ENCODE results near the gene CPS1. TPM values are rescaled to one million over a fixed set of nuclear protein-coding genes. Genes with fewer than 3 reads are reported as not detected.

The CPS1 gene
- total and polyA plus RNA-seq, 2 experiments from 2014 or later, result 5.5 to 11.0 TPM

- TF ChIP-seq REST (IDR thresholded peaks at IDR 0.05; ENCODE audit: unreplicated experiment) (no peak), JUNB (IDR thresholded peaks at IDR 0.05; ENCODE audit: unreplicated experiment) (no peak), ETS1 (IDR thresholded peaks at IDR 0.05) (no peak), CREB1 (CRISPR knock-in tag; IDR thresholded peaks at IDR 0.05; ENCODE audit: low read depth) (no peak), NANOG (IDR thresholded peaks at IDR 0.05; ENCODE audit: borderline replicate concordance) (no peak), CTCF (conservative IDR thresholded peaks at IDR 0.05; ENCODE audit: low read depth in 2 of 2) (no peak), STAT1 (IDR thresholded peaks at IDR 0.05; ENCODE audit: unreplicated experiment) (no peak), EZH2phosphoT487 (IDR thresholded peaks at IDR 0.05; ENCODE audit: unreplicated experiment) (no peak)
Observed at GRCh38 chr2:210655229-210655975, 99.0 kb downstream of the CPS1 start (continued).

- no peaks in the 10 kb centered on the region for H3F3A ChIP-seq (replicated peaks; ENCODE audit: low read depth)
- ATAC-seq, result no peak
- Mint-ChIP-seq H3K4me1 (no peaks in the 10 kb centered on the region), H3K9me3 (peaks cover 5% of the 10 kb centered on the region; the same call in 2 of the 3 replicates), H3K36me3 (ENCODE audit: low read depth) (peaks cover 6% of the 10 kb centered on the region), H3K27me3 (ENCODE audit: insufficient read depth, low read depth, poor library complexity) (no peaks in the 10 kb centered on the region), H3K4me3 (no peak overlapping the region), H3K27ac (no peak overlapping the region)
- no peak for DNase-seq (ENCODE audit: low spot score)
- H3K36me3 ChIP-seq (ENCODE audit: insufficient read depth), result no peaks in the 10 kb centered on the region
- no peak overlapping the region for H3K4me3 ChIP-seq
- H3K4me1 ChIP-seq (ENCODE audit: insufficient read depth), result no peaks in the 10 kb centered on the region
- H4K20me1 ChIP-seq (replicated peaks; ENCODE audit: insufficient read depth), result no peaks in the 10 kb centered on the region
- H2AFZ ChIP-seq, result no peak overlapping the region
- H3K4me2 ChIP-seq, result no peak overlapping the region
- no peaks in the 10 kb centered on the region for H3K79me2 ChIP-seq (replicated peaks; ENCODE audit: insufficient read depth)
- H3K27me3 ChIP-seq (ENCODE audit: insufficient read depth), result no peaks in the 10 kb centered on the region
- H3K27ac ChIP-seq (ENCODE audit: low read depth), result no peak overlapping the region
- H3K9me2 ChIP-seq (ENCODE audit: insufficient read depth), result no peaks in the 10 kb centered on the region
- no peak for TF ChIP-seq CREB1 (CRISPR knock-in tag; IDR thresholded peaks at IDR 0.05; ENCODE audit: low read depth)
- TF ChIP-seq ETS1 (IDR thresholded peaks at IDR 0.05), result no peak
- no peak for TF ChIP-seq EZH2phosphoT487 (IDR thresholded peaks at IDR 0.05; ENCODE audit: unreplicated experiment)
- no peak for TF ChIP-seq EZH2 (IDR thresholded peaks at IDR 0.05; ENCODE audit: low read depth, unreplicated experiment)
- TF ChIP-seq POLR2AphosphoS5 (IDR thresholded peaks at IDR 0.05; ENCODE audit: low read depth), result no peak
Observed at GRCh38 chr2:210657874-210658273, 101.5 kb downstream of the CPS1 start.
